ENCODE data around the gene SLC4A3. TPM values are rescaled to one million over a fixed set of nuclear protein-coding genes. Genes with fewer than 3 reads are reported as not detected.

Gene SLC4A3
- total RNA-seq, 1 experiment from 2014 or later: 8.7 TPM

GRCh38 chr2:219670386-219670785 is 43.0 kb downstream of the SLC4A3 start:
- ATAC-seq: no peak
- CTCF ChIA-PET: interaction anchor here (1.0 to 1.9 kb wide), 2 partner anchors 19 to 26 kb away, joined by 5 to 8 read pairs; no protein-coding TSS in a partner anchor

GRCh38 chr2:219671279-219671678 is 43.8 kb downstream of the SLC4A3 start:
- POLR2A ChIA-PET: interaction anchor here (0.6 kb wide), 1 partner anchor 26 kb away, joined by 7 read pairs; no protein-coding TSS in a partner anchor
- Mint-ChIP-seq H3K27me3 (ENCODE audit: low read depth) (no peaks in the 10 kb centered on the region; the same call in 1 of the 2 replicates), H3K9me3 (no peaks in the 10 kb centered on the region), H3K4me3 (no peak overlapping the region), H3K4me1 (peaks cover 21% of the 10 kb centered on the region), H3K36me3 (no peaks in the 10 kb centered on the region), H3K27ac (no peak overlapping the region)
- ATAC-seq (no peak; the same call in 1 of the 2 replicates), DNase-seq (ENCODE audit: low spot score) (no peak)
- CTCF ChIA-PET: interaction anchor here (0.6 to 1.9 kb wide), 3 partner anchors 14 to 27 kb away, joined by 3 to 8 read pairs (median 4); no protein-coding TSS in a partner anchor
- TF ChIP-seq CBFB (CRISPR knock-in tag; IDR thresholded peaks at IDR 0.05; ENCODE audit: low read depth): no peak
- TF ChIP-seq, protein P1, sequence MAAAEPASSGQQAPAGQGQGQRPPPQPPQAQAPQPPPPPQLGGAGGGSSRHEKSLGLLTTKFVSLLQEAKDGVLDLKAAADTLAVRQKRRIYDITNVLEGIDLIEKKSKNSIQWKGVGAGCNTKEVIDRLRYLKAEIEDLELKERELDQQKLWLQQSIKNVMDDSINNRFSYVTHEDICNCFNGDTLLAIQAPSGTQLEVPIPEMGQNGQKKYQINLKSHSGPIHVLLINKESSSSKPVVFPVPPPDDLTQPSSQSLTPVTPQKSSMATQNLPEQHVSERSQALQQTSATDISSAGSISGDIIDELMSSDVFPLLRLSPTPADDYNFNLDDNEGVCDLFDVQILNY (CRISPR knock-in tag; IDR thresholded peaks at IDR 0.05): no peak
- TF ChIP-seq, protein P2, sequence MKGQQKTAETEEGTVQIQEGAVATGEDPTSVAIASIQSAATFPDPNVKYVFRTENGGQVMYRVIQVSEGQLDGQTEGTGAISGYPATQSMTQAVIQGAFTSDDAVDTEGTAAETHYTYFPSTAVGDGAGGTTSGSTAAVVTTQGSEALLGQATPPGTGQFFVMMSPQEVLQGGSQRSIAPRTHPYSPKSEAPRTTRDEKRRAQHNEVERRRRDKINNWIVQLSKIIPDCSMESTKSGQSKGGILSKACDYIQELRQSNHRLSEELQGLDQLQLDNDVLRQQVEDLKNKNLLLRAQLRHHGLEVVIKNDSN (CRISPR knock-in tag; IDR thresholded peaks at IDR 0.05): no peak
- TF ChIP-seq, protein P3, sequence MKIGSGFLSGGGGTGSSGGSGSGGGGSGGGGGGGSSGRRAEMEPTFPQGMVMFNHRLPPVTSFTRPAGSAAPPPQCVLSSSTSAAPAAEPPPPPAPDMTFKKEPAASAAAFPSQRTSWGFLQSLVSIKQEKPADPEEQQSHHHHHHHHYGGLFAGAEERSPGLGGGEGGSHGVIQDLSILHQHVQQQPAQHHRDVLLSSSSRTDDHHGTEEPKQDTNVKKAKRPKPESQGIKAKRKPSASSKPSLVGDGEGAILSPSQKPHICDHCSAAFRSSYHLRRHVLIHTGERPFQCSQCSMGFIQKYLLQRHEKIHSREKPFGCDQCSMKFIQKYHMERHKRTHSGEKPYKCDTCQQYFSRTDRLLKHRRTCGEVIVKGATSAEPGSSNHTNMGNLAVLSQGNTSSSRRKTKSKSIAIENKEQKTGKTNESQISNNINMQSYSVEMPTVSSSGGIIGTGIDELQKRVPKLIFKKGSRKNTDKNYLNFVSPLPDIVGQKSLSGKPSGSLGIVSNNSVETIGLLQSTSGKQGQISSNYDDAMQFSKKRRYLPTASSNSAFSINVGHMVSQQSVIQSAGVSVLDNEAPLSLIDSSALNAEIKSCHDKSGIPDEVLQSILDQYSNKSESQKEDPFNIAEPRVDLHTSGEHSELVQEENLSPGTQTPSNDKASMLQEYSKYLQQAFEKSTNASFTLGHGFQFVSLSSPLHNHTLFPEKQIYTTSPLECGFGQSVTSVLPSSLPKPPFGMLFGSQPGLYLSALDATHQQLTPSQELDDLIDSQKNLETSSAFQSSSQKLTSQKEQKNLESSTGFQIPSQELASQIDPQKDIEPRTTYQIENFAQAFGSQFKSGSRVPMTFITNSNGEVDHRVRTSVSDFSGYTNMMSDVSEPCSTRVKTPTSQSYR (CRISPR knock-in tag; IDR thresholded peaks at IDR 0.05): no peak

More at GRCh38 chr2:219670386-219670785, 43.0 kb downstream of the SLC4A3 start:
- no peak overlapping the region for H3K4me3 Mint-ChIP-seq
- no peak overlapping the region for H3K27ac Mint-ChIP-seq
- H3K36me3 Mint-ChIP-seq: no peaks in the 10 kb centered on the region
- H3K9me3 Mint-ChIP-seq: no peaks in the 10 kb centered on the region
- POLR2A ChIA-PET: interaction anchor here (0.6 kb wide), 1 partner anchor 198 kb away, joined by 3 read pairs; no protein-coding TSS in a partner anchor
- TF ChIP-seq, protein P4, sequence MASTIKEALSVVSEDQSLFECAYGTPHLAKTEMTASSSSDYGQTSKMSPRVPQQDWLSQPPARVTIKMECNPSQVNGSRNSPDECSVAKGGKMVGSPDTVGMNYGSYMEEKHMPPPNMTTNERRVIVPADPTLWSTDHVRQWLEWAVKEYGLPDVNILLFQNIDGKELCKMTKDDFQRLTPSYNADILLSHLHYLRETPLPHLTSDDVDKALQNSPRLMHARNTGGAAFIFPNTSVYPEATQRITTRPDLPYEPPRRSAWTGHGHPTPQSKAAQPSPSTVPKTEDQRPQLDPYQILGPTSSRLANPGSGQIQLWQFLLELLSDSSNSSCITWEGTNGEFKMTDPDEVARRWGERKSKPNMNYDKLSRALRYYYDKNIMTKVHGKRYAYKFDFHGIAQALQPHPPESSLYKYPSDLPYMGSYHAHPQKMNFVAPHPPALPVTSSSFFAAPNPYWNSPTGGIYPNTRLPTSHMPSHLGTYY (CRISPR knock-in tag; IDR thresholded peaks at IDR 0.05): no peak
- no peak for TF ChIP-seq FOXK1 (CRISPR knock-in tag; IDR thresholded peaks at IDR 0.05)
- no peak for TF ChIP-seq OVOL2 (CRISPR knock-in tag; IDR thresholded peaks at IDR 0.05; ENCODE audit: borderline replicate concordance)
- no peak for TF ChIP-seq ZMAT4 (CRISPR knock-in tag; IDR thresholded peaks at IDR 0.05)
- TF ChIP-seq NFYB (CRISPR knock-in tag; conservative IDR thresholded peaks at IDR 0.05; ENCODE audit: low read depth): no peak
- TF ChIP-seq, protein P3 (CRISPR knock-in tag; IDR thresholded peaks at IDR 0.05): no peak
- TF ChIP-seq, protein P5, sequence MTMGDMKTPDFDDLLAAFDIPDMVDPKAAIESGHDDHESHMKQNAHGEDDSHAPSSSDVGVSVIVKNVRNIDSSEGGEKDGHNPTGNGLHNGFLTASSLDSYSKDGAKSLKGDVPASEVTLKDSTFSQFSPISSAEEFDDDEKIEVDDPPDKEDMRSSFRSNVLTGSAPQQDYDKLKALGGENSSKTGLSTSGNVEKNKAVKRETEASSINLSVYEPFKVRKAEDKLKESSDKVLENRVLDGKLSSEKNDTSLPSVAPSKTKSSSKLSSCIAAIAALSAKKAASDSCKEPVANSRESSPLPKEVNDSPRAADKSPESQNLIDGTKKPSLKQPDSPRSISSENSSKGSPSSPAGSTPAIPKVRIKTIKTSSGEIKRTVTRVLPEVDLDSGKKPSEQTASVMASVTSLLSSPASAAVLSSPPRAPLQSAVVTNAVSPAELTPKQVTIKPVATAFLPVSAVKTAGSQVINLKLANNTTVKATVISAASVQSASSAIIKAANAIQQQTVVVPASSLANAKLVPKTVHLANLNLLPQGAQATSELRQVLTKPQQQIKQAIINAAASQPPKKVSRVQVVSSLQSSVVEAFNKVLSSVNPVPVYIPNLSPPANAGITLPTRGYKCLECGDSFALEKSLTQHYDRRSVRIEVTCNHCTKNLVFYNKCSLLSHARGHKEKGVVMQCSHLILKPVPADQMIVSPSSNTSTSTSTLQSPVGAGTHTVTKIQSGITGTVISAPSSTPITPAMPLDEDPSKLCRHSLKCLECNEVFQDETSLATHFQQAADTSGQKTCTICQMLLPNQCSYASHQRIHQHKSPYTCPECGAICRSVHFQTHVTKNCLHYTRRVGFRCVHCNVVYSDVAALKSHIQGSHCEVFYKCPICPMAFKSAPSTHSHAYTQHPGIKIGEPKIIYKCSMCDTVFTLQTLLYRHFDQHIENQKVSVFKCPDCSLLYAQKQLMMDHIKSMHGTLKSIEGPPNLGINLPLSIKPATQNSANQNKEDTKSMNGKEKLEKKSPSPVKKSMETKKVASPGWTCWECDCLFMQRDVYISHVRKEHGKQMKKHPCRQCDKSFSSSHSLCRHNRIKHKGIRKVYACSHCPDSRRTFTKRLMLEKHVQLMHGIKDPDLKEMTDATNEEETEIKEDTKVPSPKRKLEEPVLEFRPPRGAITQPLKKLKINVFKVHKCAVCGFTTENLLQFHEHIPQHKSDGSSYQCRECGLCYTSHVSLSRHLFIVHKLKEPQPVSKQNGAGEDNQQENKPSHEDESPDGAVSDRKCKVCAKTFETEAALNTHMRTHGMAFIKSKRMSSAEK (CRISPR knock-in tag; IDR thresholded peaks at IDR 0.05; ENCODE audit: borderline replicate concordance): no peak
- TF ChIP-seq, protein P6, sequence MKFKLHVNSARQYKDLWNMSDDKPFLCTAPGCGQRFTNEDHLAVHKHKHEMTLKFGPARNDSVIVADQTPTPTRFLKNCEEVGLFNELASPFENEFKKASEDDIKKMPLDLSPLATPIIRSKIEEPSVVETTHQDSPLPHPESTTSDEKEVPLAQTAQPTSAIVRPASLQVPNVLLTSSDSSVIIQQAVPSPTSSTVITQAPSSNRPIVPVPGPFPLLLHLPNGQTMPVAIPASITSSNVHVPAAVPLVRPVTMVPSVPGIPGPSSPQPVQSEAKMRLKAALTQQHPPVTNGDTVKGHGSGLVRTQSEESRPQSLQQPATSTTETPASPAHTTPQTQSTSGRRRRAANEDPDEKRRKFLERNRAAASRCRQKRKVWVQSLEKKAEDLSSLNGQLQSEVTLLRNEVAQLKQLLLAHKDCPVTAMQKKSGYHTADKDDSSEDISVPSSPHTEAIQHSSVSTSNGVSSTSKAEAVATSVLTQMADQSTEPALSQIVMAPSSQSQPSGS (CRISPR knock-in tag; IDR thresholded peaks at IDR 0.05; ENCODE audit: borderline replicate concordance, low read depth): no peak
- no peak for TF ChIP-seq ZNF219 (CRISPR knock-in tag; IDR thresholded peaks at IDR 0.05; ENCODE audit: borderline replicate concordance)
- H3K4me1 Mint-ChIP-seq: peaks cover 23% of the 10 kb centered on the region
- no peaks in the 10 kb centered on the region; the same call in 1 of the 2 replicates for H3K27me3 Mint-ChIP-seq (ENCODE audit: low read depth)
- no peak for DNase-seq (ENCODE audit: low spot score)
